Panc1 (cell line): Measurements from ENCODE around the gene TMEM271. TPM values are rescaled to one million over a fixed set of nuclear protein-coding genes. Genes with fewer than 3 reads are reported as not detected.

ENCODE experiments used
- ATAC-seq: fragments of 200-7000 bp; cut with Tn5 transposase; 2 replicates; pipeline ENCODE4 v1.9.1; 2020; ENCODE audit warnings: mild to moderate bottlenecking, moderate library complexity
- BruUV-seq: library from RNA; stranded (reverse); fragments of 400-500 nt; replicated peaks from 2 replicates; lab custom pipeline; 2021; lab: Mats Ljungman, UMichigan
- CTCF ChIA-PET: fragments of 300-600 bp; sonication (Branson Sonifier 250); formaldehyde crosslinking; loops from one replicate; lab custom pipeline; 2022; ENCODE audit warnings: antibody characterized with exemption; lab: Charles Lee
- POLR2A ChIA-PET: fragments of 300-600 bp; sonication (Branson Sonifier 250); formaldehyde crosslinking; loops from one replicate; lab custom pipeline; 2022; ENCODE audit warnings: antibody characterized with exemption; lab: Charles Lee
- DNase-seq: peaks from one replicate; pipeline ENCODE4 v3.0.0-alpha.2; 2010; ENCODE audit warnings: low read depth, low spot score
- H3K27ac ChIP-seq: 2 replicates; pipeline ENCODE4 v1.5.1; 2011; ENCODE audit warnings: mild to moderate bottlenecking, low read length, inconsistent platforms
- H3K27me3 ChIP-seq: fragments of 200-500 bp; sonication (Bioruptor generic); 2 replicates; pipeline ENCODE4 v1.6.0; 2014; ENCODE audit warnings: low read length, inconsistent platforms; ENCODE audit not compliant: control insufficient read depth, insufficient read depth
- H3K36me3 ChIP-seq: fragments of 200-500 bp; sonication (Bioruptor generic); 2 replicates; pipeline ENCODE4 v1.5.1; 2014; ENCODE audit warnings: inconsistent platforms, mild to moderate bottlenecking, low read length, moderate library complexity; ENCODE audit not compliant: control insufficient read depth, insufficient read depth
- H3K4me1 ChIP-seq: 2 replicates; pipeline ENCODE4 v1.5.1; 2011; ENCODE audit warnings: inconsistent platforms, mild to moderate bottlenecking, low read length, moderate library complexity; ENCODE audit not compliant: control insufficient read depth, insufficient read depth
- H3K4me3 ChIP-seq, 2 experiments: 2 replicates each; pipeline ENCODE4 v1.5.1; 2011 to 2012; ENCODE audit warnings: low read depth in 2 of 2, low read length in 2 of 2, mild to moderate bottlenecking in 2 of 2, inconsistent platforms in 1 of 2, moderate library complexity in 1 of 2
- H3K9me3 ChIP-seq: fragments of 200-500 bp; sonication (Bioruptor generic); 2 replicates; pipeline ENCODE4 v1.5.1; 2014; ENCODE audit warnings: low read depth, mild to moderate bottlenecking, inconsistent platforms, low read length, moderate library complexity; ENCODE audit not compliant: control insufficient read depth, insufficient read depth
- CTCF ChIP-seq: fragments of 450-650 bp; IDR thresholded peaks from 2 replicates; pipeline ENCODE4 v1.5.1; 2017; ENCODE audit warnings: mild to moderate bottlenecking
- POLR2AphosphoS5 ChIP-seq: IDR thresholded peaks from 2 replicates; pipeline ENCODE4 v1.6.1; 2012; ENCODE audit warnings: mild to moderate bottlenecking, low read depth, low read length, moderate library complexity
- REST ChIP-seq, 2 experiments: IDR thresholded peaks; 2 replicates each; pipeline ENCODE4 v1.6.1; 2011 to 2012; ENCODE audit warnings: low read depth in 2 of 2, control low read depth in 1 of 2, low read length in 1 of 2, mild to moderate bottlenecking in 1 of 2, moderate library complexity in 1 of 2; ENCODE audit not compliant: insufficient read depth in 1 of 2
- SIN3A ChIP-seq: IDR thresholded peaks from 2 replicates; pipeline ENCODE4 v1.6.1; 2012; ENCODE audit warnings: low read depth, mild to moderate bottlenecking, low read length, moderate library complexity, borderline replicate concordance; ENCODE audit not compliant: insufficient read depth
- TCF7L2 ChIP-seq: IDR thresholded peaks from 2 replicates; pipeline ENCODE4 v1.6.1; 2011; ENCODE audit warnings: mild to moderate bottlenecking, low read depth, low read length, inconsistent platforms
- in situ Hi-C: cut with HindIII; loops from 2 replicates; pipeline ENCODE4 v1.10.0; 2016; ENCODE audit warnings: low sequenced_read_pairs, low pct_unique_long_range_greater_than_20kb
- intact Hi-C: fragments of 100-400 bp; cut with micrococcal nuclease; formaldehyde crosslinking; loops from one replicate; pipeline ENCODE4 v1.10.0; 2022; ENCODE audit not compliant: unreplicated experiment
- total RNA-seq: library from RNA; stranded (reverse); gene quantifications from one replicate; pipeline ENCODE4 v1.2.1, GENCODE V29; 2021; ENCODE audit not compliant: unreplicated experiment

TMEM271 gene
- total RNA-seq, 1 experiment from 2014 or later: not detected

GRCh38 chr4:535181-535923 lies 40.7 kb downstream of the TMEM271 start:
- TF ChIP-seq CTCF: no peak
- no peak for TF ChIP-seq TCF7L2
- TF ChIP-seq SIN3A: no peak
- no peak for TF ChIP-seq POLR2AphosphoS5
- no peak for TF ChIP-seq REST (IDR thresholded peaks at IDR 0.05; ENCODE audit: insufficient read depth in 1 of 2, low read depth in 2 of 2, low read length in 1 of 2)
- H3K36me3 ChIP-seq: no peaks in the 10 kb centered on the region
- intact Hi-C loops (no loop called here), in situ Hi-C loops (no loop called here)
- no peaks in the 10 kb centered on the region for H3K9me3 ChIP-seq
- ChIA-PET POLR2A (no interaction called here), CTCF (no interaction called here)
- BruUV-seq: no TSS peak
- no peak overlapping the region for H3K27ac ChIP-seq
- DNase-seq (no peak), ATAC-seq (no peak)
- no peaks in the 10 kb centered on the region for H3K4me1 ChIP-seq
- H3K27me3 ChIP-seq: no peaks in the 10 kb centered on the region
- no peak overlapping the region for H3K4me3 ChIP-seq

- ChIA-PET CTCF (no interaction called here), POLR2A (no interaction called here)
- H3K27me3 ChIP-seq: no peaks in the 10 kb centered on the region
- no peaks in the 10 kb centered on the region for H3K36me3 ChIP-seq
- DNase-seq (no peak), ATAC-seq (no peak)
- intact Hi-C loops (no loop called here), in situ Hi-C loops (no loop called here)
- H3K9me3 ChIP-seq: no peaks in the 10 kb centered on the region
- TF ChIP-seq REST (IDR thresholded peaks at IDR 0.05; ENCODE audit: insufficient read depth in 1 of 2, low read depth in 2 of 2, low read length in 1 of 2): no peak
- TF ChIP-seq CTCF: no peak
- no peak for TF ChIP-seq SIN3A
- no peak for TF ChIP-seq TCF7L2
- H3K4me1 ChIP-seq: no peaks in the 10 kb centered on the region
- no peak overlapping the region for H3K27ac ChIP-seq
- BruUV-seq: no TSS peak
- no peak overlapping the region for H3K4me3 ChIP-seq
Measured at GRCh38 chr4:534576-535151, 41.4 kb downstream of the TMEM271 start.
